G401.6 (cell line): Measurements from ENCODE around the gene NPY4R.
"Not testable (repeated sequence)": the region's sequence is repeated elsewhere in the genome, so short reads cannot be mapped to it uniquely, and the experiment has no call there.

Source experiments
- FAIRE-seq: peaks from 2 replicates; lab custom pipeline; 2012; peaks lifted over from hg19 to GRCh38; lab: Jason Lieb, UNC

NPY4R gene

GRCh38 chr10:46465765-46466164 is at the start of gene NPY4R:
Gene NPY4R, minus strand, starts transcription at chr10:46465958. Its CDS starts 3,323 bp downstream, at chr10:46462635.
- FAIRE-seq: not testable (repeated sequence)

GRCh38 chr10:46515366-46515765 is 49.6 kb upstream of the NPY4R start:
- no peak for FAIRE-seq

- no peak for FAIRE-seq
These were observed 49.1 kb upstream of the NPY4R start for GRCh38 chr10:46514899-46515298.

GRCh38 chr10:46514431-46514861 is 48.7 kb upstream of the NPY4R start:
- no peak for FAIRE-seq

GRCh38 chr10:46513333-46513732 is 47.6 kb upstream of the NPY4R start:
- FAIRE-seq: not testable (repeated sequence)

GRCh38 chr10:46512725-46513124 is 47.0 kb upstream of the NPY4R start:
- not testable (repeated sequence) for FAIRE-seq

- not testable (repeated sequence) for FAIRE-seq
These were observed 46.2 kb upstream of the NPY4R start for GRCh38 chr10:46512002-46512401.

- not testable (repeated sequence) for FAIRE-seq
These were observed 34.2 kb upstream of the NPY4R start for GRCh38 chr10:46499990-46500389.

GRCh38 chr10:46498985-46499703 is 33.4 kb upstream of the NPY4R start:
- not testable (repeated sequence) for FAIRE-seq

- not testable (repeated sequence) for FAIRE-seq
These were observed 32.1 kb upstream of the NPY4R start for GRCh38 chr10:46497878-46498277.

GRCh38 chr10:46497401-46497800 is 31.6 kb upstream of the NPY4R start:
- not testable (repeated sequence) for FAIRE-seq

GRCh38 chr10:46491364-46492114 is 25.8 kb upstream of the NPY4R start:
- FAIRE-seq: not testable (repeated sequence)

- FAIRE-seq: not testable (repeated sequence)
These were observed 24.5 kb upstream of the NPY4R start for GRCh38 chr10:46490285-46490684.

GRCh38 chr10:46486459-46486858 is 20.7 kb upstream of the NPY4R start:
- not testable (repeated sequence) for FAIRE-seq

- FAIRE-seq: not testable (repeated sequence)
These were observed 9.1 kb upstream of the NPY4R start for GRCh38 chr10:46474746-46475320.

GRCh38 chr10:46473758-46474157 is 8.0 kb upstream of the NPY4R start:
- FAIRE-seq: not testable (repeated sequence)

- not testable (repeated sequence) for FAIRE-seq
These were observed 4.4 kb upstream of the NPY4R start for GRCh38 chr10:46470134-46470533.

GRCh38 chr10:46468119-46468809 is 2.5 kb upstream of the NPY4R start:
- not testable (repeated sequence) for FAIRE-seq

- FAIRE-seq: not testable (repeated sequence)
These were observed 2.1 kb downstream of the NPY4R start for GRCh38 chr10:46463608-46464007.

- not testable (repeated sequence) for FAIRE-seq
These were observed 3.5 kb downstream of the NPY4R start for GRCh38 chr10:46462276-46462675.

- not testable (repeated sequence) for FAIRE-seq
These were observed 6.2 kb downstream of the NPY4R start for GRCh38 chr10:46459579-46459978.

GRCh38 chr10:46457071-46457470 is 8.7 kb downstream of the NPY4R start:
- FAIRE-seq: not testable (repeated sequence)
